GM19099 (cell line): ENCODE data around the gene OAS1.

Source experiments
- POLR2A ChIP-seq: IDR thresholded peaks from 3 replicates; pipeline ENCODE4 v1.6.1; 2011; ENCODE audit warnings: low read depth; ENCODE audit not compliant: insufficient read length; ENCODE audit errors: extremely low read depth

Gene OAS1

DNA sequence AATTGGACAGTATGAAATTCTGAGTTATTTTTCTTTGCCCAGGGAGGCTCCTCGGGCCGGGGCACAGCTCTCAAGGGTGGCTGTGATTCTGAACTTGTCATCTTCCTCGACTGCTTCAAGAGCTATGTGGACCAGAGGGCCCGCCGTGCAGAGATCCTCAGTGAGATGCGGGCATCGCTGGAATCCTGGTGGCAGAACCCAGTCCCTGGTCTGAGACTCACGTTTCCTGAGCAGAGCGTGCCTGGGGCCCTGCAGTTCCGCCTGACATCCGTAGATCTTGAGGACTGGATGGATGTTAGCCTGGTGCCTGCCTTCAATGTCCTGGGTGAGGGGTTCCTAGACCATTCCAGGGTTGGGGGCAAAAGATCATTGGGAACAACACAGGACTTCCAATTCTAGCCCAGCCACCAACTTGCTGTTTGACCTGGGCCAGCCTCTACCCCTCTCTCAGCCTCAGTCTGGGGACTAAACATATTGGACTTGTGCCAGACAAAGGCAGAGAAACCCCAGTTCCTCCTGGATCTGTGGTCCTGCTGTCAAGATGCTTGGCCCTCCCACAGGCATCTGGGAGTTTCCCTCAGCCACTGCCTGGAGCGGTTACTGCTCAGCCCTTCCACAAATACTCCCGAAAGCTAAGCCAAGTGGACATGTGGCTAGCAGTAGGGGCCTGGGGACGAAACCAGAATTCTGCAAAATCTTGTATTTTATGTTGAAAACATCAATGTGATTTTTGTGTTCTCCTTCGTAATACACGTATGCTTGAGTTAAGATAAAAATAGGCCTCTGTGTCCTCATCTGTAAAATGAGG is 35.0 kb downstream of the OAS1 start:
- no peak for TF ChIP-seq POLR2A

DNA sequence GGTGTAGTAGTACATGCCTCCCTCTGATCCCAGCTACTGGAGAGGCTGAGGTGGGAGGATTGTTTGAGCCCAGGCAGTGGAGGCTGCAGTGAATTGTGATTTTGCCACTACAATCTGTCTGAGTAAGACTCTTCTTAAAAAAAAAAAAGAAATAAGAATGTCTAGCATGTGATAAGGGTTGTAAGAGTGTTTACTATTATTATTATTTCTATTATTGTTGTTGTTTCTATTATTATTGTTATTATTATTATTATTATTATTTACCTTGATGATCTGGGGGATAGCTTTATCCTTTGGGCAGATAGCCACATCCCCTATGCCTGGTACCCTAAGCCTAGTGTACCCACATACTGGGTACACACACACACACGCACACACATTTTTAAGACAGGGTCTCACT is 35.8 kb downstream of the OAS1 start:
- no peak for TF ChIP-seq POLR2A

DNA sequence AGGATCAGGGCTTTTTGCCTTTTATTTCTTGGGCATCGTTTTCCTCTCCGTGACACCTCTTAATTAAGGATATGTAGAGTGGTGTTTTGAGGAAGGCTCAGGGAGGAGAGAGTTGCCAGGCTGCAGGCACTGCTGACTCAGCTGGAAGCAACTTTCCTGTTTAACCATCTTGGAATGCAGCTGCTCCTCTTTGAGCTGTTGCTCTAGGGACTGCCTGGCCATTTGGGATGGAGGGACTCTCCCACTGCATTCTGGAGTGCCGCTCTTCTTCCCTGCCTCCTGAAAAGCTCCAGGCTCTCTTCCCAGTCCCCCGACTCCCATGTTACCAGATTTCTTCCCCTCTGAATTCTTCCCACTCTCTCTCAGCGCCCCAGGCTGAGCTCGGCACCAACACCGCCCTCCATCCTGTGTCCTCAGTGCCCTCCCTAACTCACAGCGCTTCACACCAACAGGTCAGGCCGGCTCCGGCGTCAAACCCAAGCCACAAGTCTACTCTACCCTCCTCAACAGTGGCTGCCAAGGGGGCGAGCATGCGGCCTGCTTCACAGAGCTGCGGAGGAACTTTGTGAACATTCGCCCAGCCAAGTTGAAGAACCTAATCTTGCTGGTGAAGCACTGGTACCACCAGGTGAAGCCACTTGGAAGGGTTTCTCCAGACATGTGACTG is 37.4 kb downstream of the OAS1 start:
- no peak for TF ChIP-seq POLR2A

DNA sequence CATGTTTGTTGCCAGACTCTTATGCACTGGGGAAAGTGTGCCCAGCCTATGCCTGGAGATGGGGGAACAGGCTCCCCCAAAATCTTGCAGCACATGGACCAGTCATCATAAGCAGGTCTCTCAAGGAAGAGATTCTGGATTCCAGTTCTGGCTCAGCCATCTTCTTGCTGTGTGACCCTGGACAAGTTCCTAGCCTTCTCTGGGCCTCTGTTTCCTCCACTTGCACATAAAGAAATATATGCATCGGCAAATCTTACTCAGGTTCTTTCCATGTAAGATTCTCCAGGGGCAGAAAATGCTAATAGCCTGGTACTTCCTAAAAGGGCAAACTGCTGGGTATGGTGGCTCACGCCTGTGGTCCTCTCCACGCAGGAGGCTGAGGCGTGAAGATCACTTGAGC is 38.8 kb downstream of the OAS1 start:
- no peak for TF ChIP-seq POLR2A

DNA sequence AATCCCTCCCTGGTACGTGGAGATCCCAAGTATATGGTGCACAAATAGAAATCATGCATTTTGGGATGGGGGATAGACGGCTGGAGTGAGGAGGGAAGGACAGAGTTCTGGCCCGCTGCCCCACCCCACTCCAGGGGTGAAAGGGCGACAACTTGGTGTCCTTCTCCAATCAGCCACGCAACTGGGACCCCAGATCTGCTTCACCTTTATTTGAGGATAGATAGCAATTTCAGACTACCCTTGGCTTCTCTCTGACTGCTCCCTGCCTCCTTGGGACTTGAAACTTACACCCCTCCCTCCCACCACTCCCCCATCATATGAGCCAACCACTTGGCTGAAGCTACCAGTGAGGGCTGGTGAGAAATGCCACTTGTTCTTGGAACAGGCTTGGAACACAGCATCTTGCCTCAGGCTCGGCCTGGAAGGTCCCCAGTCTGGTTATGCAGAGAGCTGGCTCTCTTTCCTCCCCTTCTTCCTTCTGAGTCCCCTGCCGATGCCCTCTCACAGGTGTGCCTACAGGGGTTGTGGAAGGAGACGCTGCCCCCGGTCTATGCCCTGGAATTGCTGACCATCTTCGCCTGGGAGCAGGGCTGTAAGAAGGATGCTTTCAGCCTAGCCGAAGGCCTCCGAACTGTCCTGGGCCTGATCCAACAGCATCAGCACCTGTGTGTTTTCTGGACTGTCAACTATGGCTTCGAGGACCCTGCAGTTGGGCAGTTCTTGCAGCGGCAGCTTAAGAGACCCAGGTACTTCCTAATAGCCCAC is 39.7 kb downstream of the OAS1 start:
- TF ChIP-seq POLR2A = no peak

DNA sequence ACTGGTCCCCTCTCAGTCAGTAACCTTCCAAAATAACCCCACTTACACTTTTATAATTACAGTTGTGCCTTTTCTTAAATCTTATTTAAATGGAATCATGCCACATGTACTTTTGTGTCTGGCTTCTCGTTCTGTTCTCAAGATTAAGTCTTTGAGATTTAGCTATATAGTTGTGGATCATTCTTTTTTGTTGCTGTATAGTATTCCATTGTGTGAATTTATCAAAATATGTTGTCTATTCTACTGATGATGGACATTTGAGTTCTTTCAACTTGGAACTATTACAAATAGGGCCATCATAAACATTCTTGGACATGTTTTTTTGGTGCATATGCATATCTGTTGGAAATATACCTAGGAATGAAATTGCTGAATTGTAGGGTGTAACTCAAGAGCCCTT is 40.6 kb downstream of the OAS1 start:
- no peak for TF ChIP-seq POLR2A

DNA sequence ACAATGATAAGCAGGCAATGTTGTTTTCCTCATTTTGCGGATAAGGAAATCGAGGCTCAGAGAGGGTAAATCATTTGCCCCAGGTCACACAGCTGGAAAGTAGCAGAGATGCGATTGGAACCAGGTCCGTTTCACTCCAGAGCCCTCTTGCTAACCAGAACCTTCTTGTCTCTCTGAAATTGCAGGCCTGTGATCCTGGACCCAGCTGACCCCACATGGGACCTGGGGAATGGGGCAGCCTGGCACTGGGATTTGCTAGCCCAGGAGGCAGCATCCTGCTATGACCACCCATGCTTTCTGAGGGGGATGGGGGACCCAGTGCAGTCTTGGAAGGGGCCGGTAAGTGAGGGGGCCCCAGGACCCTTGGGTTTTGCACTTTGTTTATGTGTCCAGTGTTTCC is 41.0 kb downstream of the OAS1 start:
- no peak for TF ChIP-seq POLR2A

DNA sequence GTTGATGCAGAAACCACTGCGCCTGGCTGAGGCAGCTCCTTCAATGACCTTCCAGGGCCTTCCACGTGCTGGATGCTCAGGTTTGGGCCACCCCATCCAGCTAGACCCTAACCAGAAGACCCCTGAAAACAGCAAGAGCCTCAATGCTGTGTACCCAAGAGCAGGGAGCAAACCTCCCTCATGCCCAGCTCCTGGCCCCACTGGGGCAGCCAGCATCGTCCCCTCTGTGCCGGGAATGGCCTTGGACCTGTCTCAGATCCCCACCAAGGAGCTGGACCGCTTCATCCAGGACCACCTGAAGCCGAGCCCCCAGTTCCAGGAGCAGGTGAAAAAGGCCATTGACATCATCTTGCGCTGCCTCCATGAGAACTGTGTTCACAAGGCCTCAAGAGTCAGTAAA is 42.0 kb downstream of the OAS1 start:
- TF ChIP-seq POLR2A = no peak

DNA sequence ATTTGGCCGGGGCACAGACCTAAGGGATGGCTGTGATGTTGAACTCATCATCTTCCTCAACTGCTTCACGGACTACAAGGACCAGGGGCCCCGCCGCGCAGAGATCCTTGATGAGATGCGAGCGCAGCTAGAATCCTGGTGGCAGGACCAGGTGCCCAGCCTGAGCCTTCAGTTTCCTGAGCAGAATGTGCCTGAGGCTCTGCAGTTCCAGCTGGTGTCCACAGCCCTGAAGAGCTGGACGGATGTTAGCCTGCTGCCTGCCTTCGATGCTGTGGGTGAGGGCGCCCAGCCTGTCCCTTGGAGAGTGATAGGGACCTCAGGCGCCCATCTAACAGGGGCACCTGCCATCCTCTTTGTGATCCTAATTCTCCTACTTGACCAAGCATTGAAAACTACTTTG is 43.9 kb downstream of the OAS1 start:
- TF ChIP-seq POLR2A = no peak

DNA sequence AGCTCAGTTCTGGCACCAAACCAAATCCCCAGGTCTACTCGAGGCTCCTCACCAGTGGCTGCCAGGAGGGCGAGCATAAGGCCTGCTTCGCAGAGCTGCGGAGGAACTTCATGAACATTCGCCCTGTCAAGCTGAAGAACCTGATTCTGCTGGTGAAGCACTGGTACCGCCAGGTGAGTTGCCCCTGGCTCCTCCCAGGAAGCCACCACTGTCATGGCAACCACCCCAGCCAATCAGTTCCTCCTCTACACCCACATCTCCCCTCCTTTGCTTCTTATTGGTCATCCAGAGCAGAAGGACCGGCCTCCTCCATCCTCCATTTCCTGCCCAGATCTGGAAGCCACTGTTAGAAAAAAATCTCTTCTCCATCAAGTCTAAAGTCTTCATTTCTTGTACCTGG is 54.3 kb downstream of the OAS1 start:
- no peak for TF ChIP-seq POLR2A

DNA sequence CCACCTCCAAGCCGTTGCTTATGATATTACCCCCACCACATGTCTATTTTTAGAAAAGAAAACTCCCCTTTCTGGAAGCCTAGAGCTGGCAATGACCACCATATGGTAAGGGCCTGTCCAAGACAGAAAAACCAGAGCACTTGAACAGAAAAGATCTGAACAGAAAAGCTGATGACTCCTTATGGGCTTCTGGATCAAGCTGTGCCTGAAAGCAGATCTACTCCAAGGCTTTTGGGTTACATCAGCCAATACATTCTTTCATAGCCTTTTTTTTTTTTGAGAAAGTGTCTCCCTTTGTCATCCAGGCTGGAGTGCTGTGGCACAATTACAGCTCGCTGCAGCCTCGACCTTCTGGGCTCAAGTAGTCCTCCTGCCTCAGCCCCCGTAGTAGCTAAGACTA is 54.8 kb downstream of the OAS1 start:
- no peak for TF ChIP-seq POLR2A

DNA sequence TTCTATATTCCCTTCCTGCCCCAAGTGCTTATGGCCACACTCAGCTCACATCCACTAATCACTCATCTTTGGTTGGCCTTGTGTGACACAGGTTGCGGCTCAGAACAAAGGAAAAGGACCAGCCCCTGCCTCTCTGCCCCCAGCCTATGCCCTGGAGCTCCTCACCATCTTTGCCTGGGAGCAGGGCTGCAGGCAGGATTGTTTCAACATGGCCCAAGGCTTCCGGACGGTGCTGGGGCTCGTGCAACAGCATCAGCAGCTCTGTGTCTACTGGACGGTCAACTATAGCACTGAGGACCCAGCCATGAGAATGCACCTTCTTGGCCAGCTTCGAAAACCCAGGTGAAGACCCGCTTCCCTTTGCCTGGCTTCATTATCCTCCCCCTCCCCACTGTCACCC is 55.8 kb downstream of the OAS1 start:
- no peak for TF ChIP-seq POLR2A

DNA sequence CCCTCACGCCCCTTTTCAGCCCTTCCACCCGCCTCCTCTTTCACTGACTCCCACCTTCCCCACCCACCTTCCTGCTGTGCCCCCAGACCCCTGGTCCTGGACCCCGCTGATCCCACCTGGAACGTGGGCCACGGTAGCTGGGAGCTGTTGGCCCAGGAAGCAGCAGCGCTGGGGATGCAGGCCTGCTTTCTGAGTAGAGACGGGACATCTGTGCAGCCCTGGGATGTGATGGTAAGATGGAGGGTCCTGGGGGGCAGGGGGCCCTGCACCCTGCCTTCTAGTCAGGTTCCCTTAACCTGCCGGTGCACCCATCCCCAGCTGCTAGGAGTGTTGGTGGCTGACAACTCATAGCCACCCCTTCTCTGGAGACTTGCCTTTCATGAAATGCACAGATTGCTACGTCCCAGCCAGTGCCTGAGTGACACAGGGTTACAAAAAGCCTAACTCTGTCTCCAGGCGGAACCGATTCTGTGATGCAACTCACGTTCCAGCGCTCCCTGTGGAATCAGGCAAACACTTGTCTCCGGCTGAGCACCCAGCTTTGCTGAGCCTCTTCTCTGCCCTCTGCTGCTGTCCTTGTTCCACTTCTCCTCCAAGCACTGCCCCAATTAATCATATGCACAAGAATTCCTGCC is 56.6 kb downstream of the OAS1 start:
- TF ChIP-seq POLR2A = no peak

DNA sequence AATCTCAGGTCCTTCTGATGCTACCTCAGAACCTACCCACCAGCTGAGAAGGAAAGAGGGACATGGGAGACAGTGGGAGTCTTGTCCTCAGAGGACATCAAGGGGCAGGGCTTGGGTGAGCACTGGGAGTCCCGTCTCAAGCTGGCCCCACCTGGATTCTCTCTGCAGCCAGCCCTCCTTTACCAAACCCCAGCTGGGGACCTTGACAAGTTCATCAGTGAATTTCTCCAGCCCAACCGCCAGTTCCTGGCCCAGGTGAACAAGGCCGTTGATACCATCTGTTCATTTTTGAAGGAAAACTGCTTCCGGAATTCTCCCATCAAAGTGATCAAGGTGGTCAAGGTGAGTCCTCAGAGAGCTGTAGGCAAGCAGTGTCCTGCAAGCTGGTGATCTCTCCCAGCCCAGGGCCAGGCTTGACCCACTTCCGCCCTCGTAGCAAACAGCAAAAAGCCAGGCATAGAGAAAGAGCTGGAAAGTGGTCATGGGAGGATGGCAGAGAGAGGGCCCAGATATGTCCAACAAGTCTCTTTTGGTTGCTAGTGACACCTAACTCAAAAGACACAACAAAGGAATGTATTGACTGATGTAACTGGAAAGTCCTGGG is 57.4 kb downstream of the OAS1 start:
- TF ChIP-seq POLR2A = no peak

DNA sequence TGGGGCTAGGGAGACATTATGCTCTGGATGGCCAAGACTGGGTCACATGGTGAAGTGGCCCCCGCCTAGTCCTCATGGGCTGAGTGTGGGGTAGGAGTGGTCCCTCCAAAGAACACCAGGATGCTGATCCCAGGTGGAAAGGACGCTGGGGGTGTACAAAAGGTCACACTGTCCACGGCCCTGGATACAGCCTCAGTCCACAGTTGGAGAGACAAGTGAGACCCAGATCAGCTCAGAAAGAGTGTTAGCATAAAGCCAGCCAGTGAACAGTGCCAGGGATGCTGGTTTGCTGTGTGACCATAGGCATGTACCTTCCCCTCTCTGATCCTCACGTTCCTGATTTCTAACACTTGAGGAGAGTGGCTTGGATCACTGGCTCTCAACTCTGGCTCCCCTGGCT is 58.2 kb downstream of the OAS1 start:
- TF ChIP-seq POLR2A = no peak
